Measurements from ENCODE around the gene CAMTA1. TPM values are rescaled to one million over a fixed set of nuclear protein-coding genes. Genes with fewer than 3 reads are reported as not detected.
"Not testable (repeated sequence)": the region's sequence is repeated elsewhere in the genome, so short reads cannot be mapped to it uniquely, and the experiment has no call there.

The CAMTA1 gene
- total RNA-seq (ENCODE audit: low replicate concordance): 161 and 268 TPM in 2 replicates

GRCh38 chr1:6785318-6785727, at the start of gene CAMTA1:
CAMTA1 (plus strand) TSS chr1:6785454; CDS start chr1:6785531, 77 bp downstream.
- Histone ChIP-seq H3K4me2 (peak within 1 kb of the TSS; percentile 85), H3K9ac (peak within 1 kb of the TSS; percentile 68), H4K20me1 (ENCODE audit: low read depth) (peaks cover 45% of the 10 kb centered on the region), H2AFZ (replicated peaks) (peak within 1 kb of the TSS; percentile 91), H3K4me3 (peak within 1 kb of the TSS; percentile 98), H3K79me2 (ENCODE audit: low read depth) (peaks cover 60% of the 10 kb centered on the region), H3K36me3 (no peaks in the 10 kb centered on the region), H3K27ac (peak within 1 kb of the TSS; percentile 93), H3K4me1 (peaks cover 29% of the 10 kb centered on the region), H3K9me3 (ENCODE audit: low read depth) (no peaks in the 10 kb centered on the region), H3K27me3 (no peaks in the 10 kb centered on the region), H3F3A (ENCODE audit: low read depth) (peaks cover 5% of the 10 kb centered on the region)
- Mint-ChIP-seq H3K4me1 (peaks cover 42% of the 10 kb centered on the region), H3K9me3 (no peaks in the 10 kb centered on the region), H3K36me3 (peaks cover 22% of the 10 kb centered on the region), H3K27ac (peak within 1 kb of the TSS; percentile 88), H3K27me3 (ENCODE audit: insufficient read depth, low read depth) (peaks cover 6% of the 10 kb centered on the region), H3K4me3 (peak within 1 kb of the TSS; percentile 96)
- TF ChIP-seq EZH2phosphoT487 (IDR thresholded peaks at IDR 0.05) (no peak), EZH2 (IDR thresholded peaks at IDR 0.05) (no peak), CTCF (IDR thresholded peaks at IDR 0.05) (no peak)
- no peak for DNase-seq (ENCODE audit: low spot score)

- Histone ChIP-seq H3K27me3 (no peaks in the 10 kb centered on the region), H3K27ac (no peak overlapping the region), H3K4me1 (peaks cover 2% of the 10 kb centered on the region), H3K79me2 (ENCODE audit: low read depth) (no peaks in the 10 kb centered on the region), H2AFZ (replicated peaks) (no peak overlapping the region), H3K9me3 (ENCODE audit: low read depth) (no peaks in the 10 kb centered on the region), H3K4me2 (no peak overlapping the region), H3K4me3 (no peak overlapping the region), H3F3A (ENCODE audit: low read depth) (peaks cover 31% of the 10 kb centered on the region), H3K9ac (no peak overlapping the region), H4K20me1 (ENCODE audit: low read depth) (no peaks in the 10 kb centered on the region), H3K36me3 (no peaks in the 10 kb centered on the region)
- H3K36me3 Mint-ChIP-seq: no peaks in the 10 kb centered on the region
- no peaks in the 10 kb centered on the region for H3K9me3 Mint-ChIP-seq
- H3K4me1 Mint-ChIP-seq: peaks cover 15% of the 10 kb centered on the region
- no peak for DNase-seq (ENCODE audit: low spot score)
- no peak overlapping the region for H3K4me3 Mint-ChIP-seq
- H3K27me3 Mint-ChIP-seq (ENCODE audit: insufficient read depth, low read depth): peaks cover 14% of the 10 kb centered on the region
- H3K27ac Mint-ChIP-seq: peak overlapping the region; percentile 42
- no peak for TF ChIP-seq CTCF (IDR thresholded peaks at IDR 0.05)
- TF ChIP-seq EZH2 (IDR thresholded peaks at IDR 0.05): no peak
- TF ChIP-seq EZH2phosphoT487 (IDR thresholded peaks at IDR 0.05): no peak
Measured at GRCh38 chr1:6738987-6739676, 46.1 kb upstream of the CAMTA1 start.

- H3K36me3 ChIP-seq; H3K4me3 Mint-ChIP-seq; H4K20me1 ChIP-seq (ENCODE audit: low read depth); H2AFZ ChIP-seq (replicated peaks); H3K9me3 ChIP-seq (ENCODE audit: low read depth); H3K27ac Mint-ChIP-seq; H3K79me2 ChIP-seq (ENCODE audit: low read depth); H3K4me3 ChIP-seq; H3K4me2 ChIP-seq; H3K9me3 Mint-ChIP-seq; H3K9ac ChIP-seq; H3K27me3 ChIP-seq; H3K36me3 Mint-ChIP-seq; H3K27ac ChIP-seq: not testable (repeated sequence)
- Histone ChIP-seq H3F3A (ENCODE audit: low read depth) (peaks cover 23% of the 10 kb centered on the region), H3K4me1 (peaks cover 14% of the 10 kb centered on the region)
- Mint-ChIP-seq H3K4me1 (peaks cover 12% of the 10 kb centered on the region), H3K27me3 (ENCODE audit: insufficient read depth, low read depth) (peaks cover 12% of the 10 kb centered on the region)
- DNase-seq (ENCODE audit: low spot score): peak; percentile 37
Measured at GRCh38 chr1:6742676-6743188, 42.5 kb upstream of the CAMTA1 start.

Data from neural progenitor cell (in vitro differentiated cells).